Neural cell (in vitro differentiated cells): ENCODE results near the gene APIP.

Source experiments
- CTCF ChIP-seq: fragments of 450-650 bp; IDR thresholded peaks from 2 replicates; pipeline ENCODE4 v1.5.1; 2014; ENCODE audit warnings: antibody characterized with exemption, mild to moderate bottlenecking, moderate library complexity; ENCODE audit not compliant: poor library complexity, severe bottlenecking
- EP300 ChIP-seq: fragments of 450-650 bp; conservative IDR thresholded peaks from 2 replicates; pipeline ENCODE4 v1.6.1; 2014; ENCODE audit warnings: antibody characterized with exemption, mild to moderate bottlenecking, moderate library complexity; ENCODE audit not compliant: poor library complexity, severe bottlenecking
- EZH2 ChIP-seq: fragments of 200-600, 300-800 bp; shearing (Covaris generic), sonication (generic); IDR thresholded peaks from 2 replicates; pipeline ENCODE4 v1.6.1; 2014; ENCODE audit warnings: antibody characterized with exemption, low read length, borderline replicate concordance, mild to moderate bottlenecking; ENCODE audit not compliant: insufficient read depth, poor library complexity, severe bottlenecking
- POLR2AphosphoS5 ChIP-seq: IDR thresholded peaks from 2 replicates; pipeline ENCODE4 v1.6.1; 2012
- RAD21 ChIP-seq: fragments of 450-650 bp; conservative IDR thresholded peaks from 2 replicates; pipeline ENCODE4 v1.6.1; 2014; ENCODE audit warnings: antibody characterized with exemption, mild to moderate bottlenecking, moderate library complexity
- TAF1 ChIP-seq: IDR thresholded peaks from 2 replicates; pipeline ENCODE4 v1.6.1; 2012; ENCODE audit warnings: low read depth

DNA sequence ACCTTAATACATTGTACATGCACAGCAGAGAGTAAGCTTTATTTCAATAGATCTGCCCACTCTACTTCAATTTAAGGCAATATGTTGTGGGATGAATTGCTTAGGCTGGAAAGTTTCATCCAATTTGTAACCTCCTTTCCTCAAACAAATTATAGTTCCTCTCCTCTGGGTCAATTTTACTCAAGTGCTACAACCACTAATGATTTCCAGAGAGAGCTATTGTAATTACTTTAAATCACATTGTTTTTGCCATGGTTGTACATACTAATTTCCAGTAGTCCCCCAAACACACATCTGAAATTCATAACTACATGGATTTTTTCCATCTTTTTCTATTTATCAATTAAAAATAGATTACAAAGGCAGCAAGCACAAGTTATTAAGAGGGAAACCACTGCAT is 72.9 kb downstream of the APIP start:
- TF ChIP-seq CTCF (no peak), EP300 (no peak), POLR2AphosphoS5 (no peak), EZH2 (no peak), TAF1 (no peak), RAD21 (no peak)
